PFSK-1 (cell line): ENCODE data around the gene BCKDHA.

Experiments
- POLR2AphosphoS5 ChIP-seq: IDR thresholded peaks from 2 replicates; pipeline ENCODE4 v1.6.1; 2012; ENCODE audit warnings: low read depth, mild to moderate bottlenecking, control low read depth, low read length, moderate library complexity
- SIN3A ChIP-seq: IDR thresholded peaks from 2 replicates; pipeline ENCODE4 v1.6.1; 2012; ENCODE audit warnings: mild to moderate bottlenecking, low read length, moderate library complexity, borderline replicate concordance; ENCODE audit not compliant: insufficient read depth
- TAF1 ChIP-seq: IDR thresholded peaks from 2 replicates; pipeline ENCODE4 v1.6.1; 2012; ENCODE audit warnings: low read length, control low read depth, borderline replicate concordance; ENCODE audit not compliant: insufficient read depth
- TF ChIP-seq, protein P1 (sequence below), 2 experiments: IDR thresholded peaks; 2 replicates each; pipeline versions ENCODE4 v1.6.1 to v1.8.0; 2011 to 2012; ENCODE audit warnings: low read depth in 2 of 2, low read length in 2 of 2, control low read depth in 1 of 2, inconsistent platforms in 1 of 2, mild to moderate bottlenecking in 1 of 2, moderate library complexity in 1 of 2; ENCODE audit not compliant: insufficient read depth in 1 of 2

DNA sequence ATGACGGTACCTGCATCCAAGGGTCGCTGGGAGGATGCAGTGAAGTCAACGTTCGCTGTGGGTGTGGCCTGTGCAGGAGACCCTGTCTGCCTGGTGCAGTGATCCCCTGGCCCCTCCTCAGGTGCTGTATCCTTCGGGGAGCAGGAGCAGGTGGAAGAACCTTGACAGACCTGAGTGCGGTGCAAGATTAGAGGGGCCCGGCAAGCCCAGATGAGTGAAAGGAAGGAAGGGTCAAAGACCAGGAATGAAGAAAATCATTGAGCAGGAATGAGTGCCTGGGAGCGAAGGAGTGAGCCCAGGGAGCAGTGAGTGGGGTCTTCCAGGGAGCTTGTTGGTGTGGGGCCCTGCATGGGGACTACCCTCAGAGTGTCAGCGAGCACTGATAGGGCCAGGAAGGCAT, 16.8 kb downstream of the BCKDHA start:
- no peak for TF ChIP-seq TAF1
- TF ChIP-seq POLR2AphosphoS5, result no peak
- TF ChIP-seq, protein P1, sequence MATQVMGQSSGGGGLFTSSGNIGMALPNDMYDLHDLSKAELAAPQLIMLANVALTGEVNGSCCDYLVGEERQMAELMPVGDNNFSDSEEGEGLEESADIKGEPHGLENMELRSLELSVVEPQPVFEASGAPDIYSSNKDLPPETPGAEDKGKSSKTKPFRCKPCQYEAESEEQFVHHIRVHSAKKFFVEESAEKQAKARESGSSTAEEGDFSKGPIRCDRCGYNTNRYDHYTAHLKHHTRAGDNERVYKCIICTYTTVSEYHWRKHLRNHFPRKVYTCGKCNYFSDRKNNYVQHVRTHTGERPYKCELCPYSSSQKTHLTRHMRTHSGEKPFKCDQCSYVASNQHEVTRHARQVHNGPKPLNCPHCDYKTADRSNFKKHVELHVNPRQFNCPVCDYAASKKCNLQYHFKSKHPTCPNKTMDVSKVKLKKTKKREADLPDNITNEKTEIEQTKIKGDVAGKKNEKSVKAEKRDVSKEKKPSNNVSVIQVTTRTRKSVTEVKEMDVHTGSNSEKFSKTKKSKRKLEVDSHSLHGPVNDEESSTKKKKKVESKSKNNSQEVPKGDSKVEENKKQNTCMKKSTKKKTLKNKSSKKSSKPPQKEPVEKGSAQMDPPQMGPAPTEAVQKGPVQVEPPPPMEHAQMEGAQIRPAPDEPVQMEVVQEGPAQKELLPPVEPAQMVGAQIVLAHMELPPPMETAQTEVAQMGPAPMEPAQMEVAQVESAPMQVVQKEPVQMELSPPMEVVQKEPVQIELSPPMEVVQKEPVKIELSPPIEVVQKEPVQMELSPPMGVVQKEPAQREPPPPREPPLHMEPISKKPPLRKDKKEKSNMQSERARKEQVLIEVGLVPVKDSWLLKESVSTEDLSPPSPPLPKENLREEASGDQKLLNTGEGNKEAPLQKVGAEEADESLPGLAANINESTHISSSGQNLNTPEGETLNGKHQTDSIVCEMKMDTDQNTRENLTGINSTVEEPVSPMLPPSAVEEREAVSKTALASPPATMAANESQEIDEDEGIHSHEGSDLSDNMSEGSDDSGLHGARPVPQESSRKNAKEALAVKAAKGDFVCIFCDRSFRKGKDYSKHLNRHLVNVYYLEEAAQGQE (IDR thresholded peaks at IDR 0.05; ENCODE audit: insufficient read depth in 1 of 2, low read depth in 2 of 2, low read length in 2 of 2), result no peak
- no peak for TF ChIP-seq SIN3A
